ENCODE data around the gene PREX1.

PREX1 gene

DNA sequence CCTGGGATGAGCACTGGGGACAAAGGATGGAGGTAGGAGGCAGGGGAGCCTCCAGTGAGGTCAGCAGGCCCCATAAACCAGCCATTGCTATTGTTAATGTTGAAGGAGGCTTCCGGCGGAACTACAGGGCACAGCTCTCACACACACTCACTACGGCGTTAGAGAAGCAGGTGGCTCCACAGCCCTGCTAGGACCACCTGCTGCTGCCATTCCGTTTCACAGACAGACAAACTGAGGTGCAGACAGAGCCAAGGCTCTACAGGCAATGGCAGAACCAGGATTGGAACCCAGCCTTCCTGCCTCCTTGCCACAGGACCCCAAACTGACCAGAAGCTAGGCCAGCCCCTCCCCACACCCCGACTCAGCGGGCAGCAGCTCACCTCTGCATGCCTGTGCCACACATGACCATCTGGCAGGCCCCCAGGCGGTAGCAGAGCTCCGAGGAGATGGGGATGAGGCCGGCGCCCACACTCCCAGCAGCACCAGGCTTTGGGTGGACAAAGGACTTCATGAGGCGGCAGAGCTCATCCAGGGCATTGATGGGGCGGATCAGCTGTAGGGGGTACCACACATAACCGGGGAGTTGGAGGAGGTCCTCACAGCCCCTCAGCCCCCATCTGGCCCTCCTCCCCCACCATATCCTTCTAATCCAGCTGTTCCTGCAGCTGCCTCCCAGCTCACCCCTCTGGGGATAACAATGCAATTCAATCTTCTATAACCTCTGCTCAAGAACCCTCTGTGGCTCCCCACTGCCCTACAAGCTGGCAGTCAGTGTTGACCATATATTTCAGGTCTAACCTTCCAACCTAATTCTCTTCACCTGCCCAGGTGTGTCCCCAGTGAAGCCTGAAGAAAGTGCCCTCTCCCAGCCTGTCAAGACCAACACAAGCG, 198.5 kb downstream of the PREX1 start:
- no peak overlapping the region for H3K27ac ChIP-seq (ENCODE audit: low read length, poor library complexity, severe bottlenecking)
- peaks cover 12% of the 10 kb centered on the region for H3K4me1 ChIP-seq (ENCODE audit: control insufficient read depth, insufficient read depth, low read depth, low read length)
- no peak overlapping the region for H3K4ac ChIP-seq (ENCODE audit: low read depth in 1 of 2, low read length in 2 of 2)
- H2BK15ac ChIP-seq (ENCODE audit: low read depth, poor library complexity, severe bottlenecking) = no peak overlapping the region
- H2AFZ ChIP-seq (ENCODE audit: low read depth, low read length) = no peak overlapping the region
- H3K27me3 ChIP-seq (ENCODE audit: control insufficient read depth in 1 of 2, insufficient read depth in 1 of 2, low read length in 2 of 2) = peaks cover 0 to 3% of the 10 kb centered on the region in 2 experiments
- H3K4me3 ChIP-seq (ENCODE audit: insufficient read depth in 1 of 2, low read depth in 1 of 2, low read length in 2 of 2) = no peak overlapping the region
- no peak overlapping the region for H2BK12ac ChIP-seq (ENCODE audit: low read length in 2 of 2)
- no peak overlapping the region for H3K4me2 ChIP-seq (ENCODE audit: low read length, poor library complexity, severe bottlenecking)
- peaks cover 0 to 54% of the 10 kb centered on the region in 2 experiments for H3K36me3 ChIP-seq (ENCODE audit: control insufficient read depth in 1 of 2, insufficient read depth in 2 of 2, low read depth in 1 of 2, low read length in 2 of 2)
- no peak overlapping the region for H4K91ac ChIP-seq (ENCODE audit: low read length)
- no peaks in the 10 kb centered on the region for H3K9me3 ChIP-seq (ENCODE audit: control insufficient read depth, low read length)
- H2AK5ac ChIP-seq (ENCODE audit: low read length, severe bottlenecking) = no peak overlapping the region
- DNase-seq = no peak
- no peak overlapping the region for H3K9ac ChIP-seq (ENCODE audit: low read length)
- no peak overlapping the region for H3K14ac ChIP-seq (ENCODE audit: low read length in 2 of 2)
- WGBS = 84% methylated on average over 15 of the region's 15 CpGs
- H2BK5ac ChIP-seq (ENCODE audit: low read depth, low read length, poor library complexity, severe bottlenecking) = no peak overlapping the region
- H3K23ac ChIP-seq (ENCODE audit: low read length in 2 of 2) = no peak overlapping the region
- H2BK120ac ChIP-seq (ENCODE audit: low read depth, low read length) = no peak overlapping the region
- no peak overlapping the region for H3K18ac ChIP-seq (ENCODE audit: low read depth in 1 of 2, low read length in 2 of 2)
- no peaks in the 10 kb centered on the region for H3K79me1 ChIP-seq (replicated peaks; ENCODE audit: low read length, poor library complexity, severe bottlenecking)
- no peak overlapping the region for H4K8ac ChIP-seq (ENCODE audit: low read length)

DNA sequence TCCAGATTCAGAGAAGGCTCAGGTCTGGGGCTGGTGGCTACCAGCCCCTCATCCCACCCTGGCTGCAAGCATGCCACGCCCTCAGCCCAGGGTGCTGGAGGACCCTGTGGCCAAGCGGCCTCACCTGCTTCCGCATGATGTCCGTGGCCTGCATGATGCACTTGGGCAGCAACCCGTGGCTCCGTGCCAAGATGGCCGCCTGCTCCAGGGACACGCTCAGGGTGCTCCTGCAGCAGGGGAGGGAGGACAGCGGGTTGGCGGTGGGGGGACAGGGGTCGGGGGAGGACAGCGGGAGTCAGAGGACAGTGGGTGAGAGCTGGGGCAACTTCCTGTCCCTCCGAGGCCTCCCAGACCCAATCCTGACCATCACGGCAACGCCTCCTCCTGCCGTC, 200.1 kb downstream of the PREX1 start:
- Histone ChIP-seq H3K36me3 (ENCODE audit: control insufficient read depth in 1 of 2, insufficient read depth in 2 of 2, low read depth in 1 of 2, low read length in 2 of 2) (peaks cover 0 to 56% of the 10 kb centered on the region in 2 experiments), H3K4ac (ENCODE audit: low read depth in 1 of 2, low read length in 2 of 2) (no peak overlapping the region), H2AFZ (ENCODE audit: low read depth, low read length) (no peak overlapping the region), H3K27me3 (ENCODE audit: control insufficient read depth in 1 of 2, insufficient read depth in 1 of 2, low read length in 2 of 2) (peaks cover 0 to 3% of the 10 kb centered on the region in 2 experiments), H3K4me2 (ENCODE audit: low read length, poor library complexity, severe bottlenecking) (no peak overlapping the region), H2BK5ac (ENCODE audit: low read depth, low read length, poor library complexity, severe bottlenecking) (no peak overlapping the region), H2BK15ac (ENCODE audit: low read depth, poor library complexity, severe bottlenecking) (no peak overlapping the region), H2AK5ac (ENCODE audit: low read length, severe bottlenecking) (no peak overlapping the region), H3K4me3 (ENCODE audit: insufficient read depth in 1 of 2, low read depth in 1 of 2, low read length in 2 of 2) (no peak overlapping the region), H4K8ac (ENCODE audit: low read length) (no peak overlapping the region), H3K9ac (ENCODE audit: low read length) (no peak overlapping the region), H3K79me1 (replicated peaks; ENCODE audit: low read length, poor library complexity, severe bottlenecking) (no peaks in the 10 kb centered on the region), H3K4me1 (ENCODE audit: control insufficient read depth, insufficient read depth, low read depth, low read length) (peaks cover 11% of the 10 kb centered on the region), H4K91ac (ENCODE audit: low read length) (no peak overlapping the region), H3K18ac (ENCODE audit: low read depth in 1 of 2, low read length in 2 of 2) (no peak overlapping the region), H2BK12ac (ENCODE audit: low read length in 2 of 2) (no peak overlapping the region), H3K9me3 (ENCODE audit: control insufficient read depth, low read length) (no peaks in the 10 kb centered on the region), H3K23ac (ENCODE audit: low read length in 2 of 2) (no peak overlapping the region), H3K27ac (ENCODE audit: low read length, poor library complexity, severe bottlenecking) (no peak overlapping the region), H2BK120ac (ENCODE audit: low read depth, low read length) (no peak overlapping the region), H3K14ac (ENCODE audit: low read length in 2 of 2) (no peak overlapping the region)
- DNase-seq = no peak
- WGBS = 88% methylated on average over 13 of the region's 16 CpGs

- Histone ChIP-seq H3K4ac (ENCODE audit: low read depth in 1 of 2, low read length in 2 of 2) (no peak overlapping the region), H2AK5ac (ENCODE audit: low read length, severe bottlenecking) (no peak overlapping the region), H3K4me3 (ENCODE audit: insufficient read depth in 1 of 2, low read depth in 1 of 2, low read length in 2 of 2) (peak overlapping the region in 1 of 2 experiments; percentile 26), H2AFZ (ENCODE audit: low read depth, low read length) (no peak overlapping the region), H3K79me1 (replicated peaks; ENCODE audit: low read length, poor library complexity, severe bottlenecking) (no peaks in the 10 kb centered on the region), H3K14ac (ENCODE audit: low read length in 2 of 2) (no peak overlapping the region), H3K23ac (ENCODE audit: low read length in 2 of 2) (no peak overlapping the region), H4K91ac (ENCODE audit: low read length) (no peak overlapping the region), H3K27ac (ENCODE audit: low read length, poor library complexity, severe bottlenecking) (no peak overlapping the region), H2BK15ac (ENCODE audit: low read depth, poor library complexity, severe bottlenecking) (no peak overlapping the region), H3K4me2 (ENCODE audit: low read length, poor library complexity, severe bottlenecking) (no peak overlapping the region), H2BK12ac (ENCODE audit: low read length in 2 of 2) (no peak overlapping the region), H3K18ac (ENCODE audit: low read depth in 1 of 2, low read length in 2 of 2) (no peak overlapping the region), H3K27me3 (ENCODE audit: control insufficient read depth in 1 of 2, insufficient read depth in 1 of 2, low read length in 2 of 2) (peaks cover 0 to 3% of the 10 kb centered on the region in 2 experiments), H4K8ac (ENCODE audit: low read length) (no peak overlapping the region), H3K36me3 (ENCODE audit: control insufficient read depth in 1 of 2, insufficient read depth in 2 of 2, low read depth in 1 of 2, low read length in 2 of 2) (peaks cover 0 to 52% of the 10 kb centered on the region in 2 experiments), H2BK5ac (ENCODE audit: low read depth, low read length, poor library complexity, severe bottlenecking) (no peak overlapping the region), H3K9me3 (ENCODE audit: control insufficient read depth, low read length) (no peaks in the 10 kb centered on the region), H3K9ac (ENCODE audit: low read length) (no peak overlapping the region), H2BK120ac (ENCODE audit: low read depth, low read length) (no peak overlapping the region), H3K4me1 (ENCODE audit: control insufficient read depth, insufficient read depth, low read depth, low read length) (peaks cover 5% of the 10 kb centered on the region)
- DNase-seq = no peak
- 84% methylated on average over 18 of the region's 18 CpGs for WGBS
Observed at GRCh38 chr20:48626938-48627736, 200.7 kb downstream of the PREX1 start.
